Tibial nerve (tissue), 4 donors: ENCODE measurements around the gene TRDN.

ENCODE experiments used
- CTCF ChIP-seq, 5 experiments: fragments of 200-600 bp in 3 of 5; fragments of 450-650 bp in 2 of 5; sonication (generic) in 3 of 5; IDR thresholded peaks; one replicate each; pipeline ENCODE4 v1.5.1; 2016 to 2019; ENCODE audit warnings: antibody characterized with exemption in 5 of 5, mild to moderate bottlenecking in 3 of 5, moderate library complexity in 2 of 5
- EP300 ChIP-seq, 2 donors: sonication (generic); formaldehyde crosslinking; IDR thresholded peaks; one replicate each; pipeline ENCODE4 v1.6.1; 2017; ENCODE audit warnings: antibody characterized with exemption in 2 of 2, mild to moderate bottlenecking in 1 of 2
- POLR2A ChIP-seq, 2 donors: fragments of 450-650 bp; IDR thresholded peaks; one replicate each; pipeline ENCODE4 v1.6.1; 2017; ENCODE audit warnings: antibody characterized with exemption in 2 of 2, mild to moderate bottlenecking in 2 of 2, moderate library complexity in 2 of 2

- TF ChIP-seq CTCF (IDR thresholded peaks at IDR 0.05): no peak
- no peak for TF ChIP-seq POLR2A (IDR thresholded peaks at IDR 0.05)
- no peak for TF ChIP-seq EP300 (IDR thresholded peaks at IDR 0.05)
Observed at GRCh38 chr6:123668965-123669591, 32.3 kb upstream of the TRDN start.
